Osteoblast (primary cell): ENCODE measurements around the gene SURF2. TPM values are rescaled to one million over a fixed set of nuclear protein-coding genes. Genes with fewer than 3 reads are reported as not detected.

Source experiments
- DNase-seq: peaks from one replicate; pipeline ENCODE4 v3.0.0; 2011; ENCODE audit warnings: low spot score, mixed read lengths; ENCODE audit not compliant: insufficient read length; ENCODE audit errors: missing footprints
- H2AFZ ChIP-seq: 2 replicates; pipeline ENCODE4 v1.6.0; 2011; ENCODE audit warnings: mild to moderate bottlenecking, low read length
- H3K27ac ChIP-seq: 2 replicates; pipeline ENCODE4 v1.5.1; 2011; ENCODE audit warnings: mild to moderate bottlenecking, low read depth, low read length, moderate library complexity
- H3K27me3 ChIP-seq: 2 replicates; pipeline ENCODE4 v1.6.0; 2012; ENCODE audit warnings: mild to moderate bottlenecking, control low read depth, inconsistent platforms, low read length, moderate library complexity; ENCODE audit not compliant: insufficient read depth
- H3K36me3 ChIP-seq: 2 replicates; pipeline ENCODE4 v1.5.1; 2011; ENCODE audit warnings: mild to moderate bottlenecking, low read length, control low read depth, moderate library complexity; ENCODE audit not compliant: insufficient read depth
- H3K4me1 ChIP-seq: 2 replicates; pipeline ENCODE4 v1.5.1; 2011; ENCODE audit warnings: mild to moderate bottlenecking, low read length, control low read depth, moderate library complexity; ENCODE audit not compliant: insufficient read depth
- H3K4me2 ChIP-seq: 2 replicates; pipeline ENCODE4 v1.6.0; 2011; ENCODE audit warnings: mild to moderate bottlenecking, low read length; ENCODE audit not compliant: insufficient read depth
- H3K4me3 ChIP-seq: fragments of 200-600 bp; sonication (generic); 3 replicates; pipeline ENCODE4 v1.5.1; 2012; ENCODE audit warnings: mild to moderate bottlenecking, low read length, inconsistent platforms; ENCODE audit not compliant: insufficient read depth
- H3K79me2 ChIP-seq: 2 replicates; pipeline ENCODE4 v1.6.0; 2012; ENCODE audit warnings: mild to moderate bottlenecking, low read length, control low read depth, inconsistent platforms; ENCODE audit not compliant: insufficient read depth
- H3K9me3 ChIP-seq: 2 replicates; pipeline ENCODE4 v1.5.1; 2011; ENCODE audit warnings: low read depth, low read length, control low read depth
- H4K20me1 ChIP-seq: 2 replicates; pipeline ENCODE4 v1.6.0; 2012; ENCODE audit warnings: mild to moderate bottlenecking, low read length, control low read depth; ENCODE audit not compliant: insufficient read depth
- CTCF ChIP-seq: IDR thresholded peaks from 2 replicates; pipeline ENCODE4 v1.5.1; 2011; ENCODE audit warnings: mild to moderate bottlenecking, low read depth, low read length, moderate library complexity; ENCODE audit errors: extremely low read depth
- total RNA-seq: library from RNA; depleted of rRNA; stranded (reverse); fragments of >200 nt; gene quantifications from 2 replicates; pipeline ENCODE4 v1.2.3, GENCODE V29; 2012

SURF2 gene
- total RNA-seq, 1 donor: 15.2 TPM

DNA sequence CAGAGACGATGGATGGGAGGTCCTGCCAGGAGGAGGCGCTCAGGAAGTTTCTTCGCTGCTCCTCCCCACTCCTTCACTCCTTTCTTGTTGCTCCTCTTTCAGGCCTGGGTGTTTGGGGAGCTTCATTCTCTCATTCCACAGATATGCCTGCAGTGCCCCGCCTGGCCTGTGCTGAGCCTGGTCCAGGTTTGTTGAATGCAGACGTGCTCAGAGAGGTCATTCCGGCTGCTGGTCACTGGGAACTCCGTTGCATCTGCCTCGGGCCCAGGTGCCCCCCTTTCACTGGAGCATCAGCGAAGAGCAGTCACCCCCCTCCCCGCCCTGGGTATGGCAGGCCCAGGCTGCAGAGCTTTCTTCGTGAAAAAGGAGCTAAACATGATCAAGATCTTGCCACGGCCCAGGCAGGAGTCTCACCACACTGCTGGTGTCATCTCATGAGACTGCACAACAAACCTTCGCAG lies 35.9 kb upstream of the SURF2 start:
- no peaks in the 10 kb centered on the region for H3K9me3 ChIP-seq
- H3K4me3 ChIP-seq: no peak overlapping the region
- H3K36me3 ChIP-seq: no peaks in the 10 kb centered on the region
- DNase-seq: no peak
- no peaks in the 10 kb centered on the region for H3K79me2 ChIP-seq
- H2AFZ ChIP-seq: no peak overlapping the region
- no peaks in the 10 kb centered on the region for H3K4me1 ChIP-seq
- H3K27ac ChIP-seq: no peak overlapping the region
- H3K4me2 ChIP-seq: no peak overlapping the region
- no peaks in the 10 kb centered on the region for H4K20me1 ChIP-seq
- H3K27me3 ChIP-seq: peaks cover 4% of the 10 kb centered on the region
- TF ChIP-seq CTCF: no peak

DNA sequence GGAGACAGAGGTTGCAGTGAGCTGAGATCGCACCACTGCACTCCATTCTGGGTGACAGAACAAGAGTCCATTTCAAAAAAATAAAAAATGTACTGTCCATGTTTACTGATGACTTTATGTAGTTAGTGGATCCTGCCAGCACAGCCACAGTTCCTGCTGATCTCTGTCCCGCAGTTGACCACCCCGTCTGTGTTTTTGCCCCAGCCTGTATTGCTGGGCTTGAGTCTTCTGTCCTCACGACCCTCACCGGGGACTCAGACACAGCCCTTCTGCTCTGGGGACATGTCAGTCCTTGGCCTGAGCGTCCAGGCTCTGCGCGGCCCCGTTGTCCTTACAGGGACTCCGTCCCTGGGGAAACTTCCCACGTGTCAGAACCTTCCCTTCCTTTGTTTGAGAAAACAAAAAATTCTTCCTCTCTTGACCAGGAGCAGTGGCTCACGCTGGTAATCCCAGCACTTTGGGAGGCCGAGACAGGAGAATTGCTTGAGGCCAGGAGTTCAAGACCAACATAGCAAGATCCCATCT lies 34.9 kb upstream of the SURF2 start:
- TF ChIP-seq CTCF: no peak
- Histone ChIP-seq H3K27ac (no peak overlapping the region), H2AFZ (no peak overlapping the region), H3K36me3 (no peaks in the 10 kb centered on the region), H3K9me3 (no peaks in the 10 kb centered on the region), H3K4me3 (no peak overlapping the region), H3K79me2 (no peaks in the 10 kb centered on the region), H3K27me3 (peaks cover 4% of the 10 kb centered on the region), H3K4me1 (no peaks in the 10 kb centered on the region), H4K20me1 (no peaks in the 10 kb centered on the region), H3K4me2 (no peak overlapping the region)
- DNase-seq: no peak

DNA sequence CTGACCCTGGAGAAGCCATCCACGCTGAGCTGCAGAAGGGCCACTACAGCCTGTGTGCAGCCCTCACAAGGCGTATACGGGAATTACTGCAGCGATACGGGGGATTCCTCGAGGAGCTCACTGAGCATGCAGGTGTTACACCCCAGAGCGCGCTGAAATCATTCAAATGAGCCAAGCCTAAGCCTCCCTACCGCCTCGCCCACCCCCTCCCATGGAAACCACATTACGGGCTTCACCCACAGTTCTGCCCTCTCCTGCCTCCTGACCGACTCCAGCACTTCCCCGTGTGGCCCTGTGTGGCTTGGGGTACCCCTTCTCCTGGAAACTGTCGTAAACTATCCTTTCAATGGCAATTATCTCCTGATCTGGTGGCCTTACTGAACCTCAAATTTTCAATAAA lies 33.6 kb upstream of the SURF2 start:
- Histone ChIP-seq H3K4me1 (no peaks in the 10 kb centered on the region), H3K4me2 (no peak overlapping the region), H3K36me3 (no peaks in the 10 kb centered on the region), H4K20me1 (no peaks in the 10 kb centered on the region), H3K4me3 (no peak overlapping the region), H2AFZ (no peak overlapping the region), H3K79me2 (no peaks in the 10 kb centered on the region), H3K27ac (no peak overlapping the region), H3K27me3 (peaks cover 4% of the 10 kb centered on the region), H3K9me3 (no peaks in the 10 kb centered on the region)
- no peak for TF ChIP-seq CTCF
- DNase-seq: no peak

DNA sequence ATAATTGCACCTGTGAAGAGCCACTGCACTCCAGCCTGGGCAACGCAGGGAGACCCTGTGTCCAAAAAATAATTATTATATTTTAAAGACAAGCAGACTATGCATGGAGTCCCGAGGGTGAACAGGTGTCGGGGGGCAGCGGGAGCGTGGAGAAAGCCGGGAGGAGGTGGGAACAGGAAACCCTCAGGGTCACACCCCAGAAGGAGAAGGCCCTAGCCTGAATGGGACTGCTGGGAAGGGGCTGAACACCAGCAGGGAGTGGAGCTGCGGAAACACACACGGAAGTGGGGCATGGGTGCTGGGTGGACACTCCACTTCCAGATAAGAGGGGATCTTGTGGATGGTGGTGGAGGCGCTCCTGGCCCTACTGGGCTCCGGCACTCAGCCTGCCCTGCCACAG lies 33.1 kb upstream of the SURF2 start:
- DNase-seq: no peak
- Histone ChIP-seq H2AFZ (no peak overlapping the region), H3K9me3 (no peaks in the 10 kb centered on the region), H3K4me1 (no peaks in the 10 kb centered on the region), H3K27me3 (peaks cover 4% of the 10 kb centered on the region), H3K4me2 (no peak overlapping the region), H4K20me1 (no peaks in the 10 kb centered on the region), H3K27ac (no peak overlapping the region), H3K36me3 (no peaks in the 10 kb centered on the region), H3K4me3 (no peak overlapping the region), H3K79me2 (no peaks in the 10 kb centered on the region)
- no peak for TF ChIP-seq CTCF
